ENCODE measurements around the gene NEURL4. TPM values are rescaled to one million over a fixed set of nuclear protein-coding genes. Genes with fewer than 3 reads are reported as not detected.

The NEURL4 gene
- total RNA-seq, 4 donors from 2014 or later: 23.3 to 69.0 (median 53.9) TPM

GRCh38 chr17:7308625-7309433 is 20.3 kb downstream of the NEURL4 start:
- TF ChIP-seq, protein P1, sequence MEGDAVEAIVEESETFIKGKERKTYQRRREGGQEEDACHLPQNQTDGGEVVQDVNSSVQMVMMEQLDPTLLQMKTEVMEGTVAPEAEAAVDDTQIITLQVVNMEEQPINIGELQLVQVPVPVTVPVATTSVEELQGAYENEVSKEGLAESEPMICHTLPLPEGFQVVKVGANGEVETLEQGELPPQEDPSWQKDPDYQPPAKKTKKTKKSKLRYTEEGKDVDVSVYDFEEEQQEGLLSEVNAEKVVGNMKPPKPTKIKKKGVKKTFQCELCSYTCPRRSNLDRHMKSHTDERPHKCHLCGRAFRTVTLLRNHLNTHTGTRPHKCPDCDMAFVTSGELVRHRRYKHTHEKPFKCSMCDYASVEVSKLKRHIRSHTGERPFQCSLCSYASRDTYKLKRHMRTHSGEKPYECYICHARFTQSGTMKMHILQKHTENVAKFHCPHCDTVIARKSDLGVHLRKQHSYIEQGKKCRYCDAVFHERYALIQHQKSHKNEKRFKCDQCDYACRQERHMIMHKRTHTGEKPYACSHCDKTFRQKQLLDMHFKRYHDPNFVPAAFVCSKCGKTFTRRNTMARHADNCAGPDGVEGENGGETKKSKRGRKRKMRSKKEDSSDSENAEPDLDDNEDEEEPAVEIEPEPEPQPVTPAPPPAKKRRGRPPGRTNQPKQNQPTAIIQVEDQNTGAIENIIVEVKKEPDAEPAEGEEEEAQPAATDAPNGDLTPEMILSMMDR (IDR thresholded peaks at IDR 0.05): no peak
- peak; percentile 35 to 62 for TF ChIP-seq POLR2A (IDR thresholded peaks at IDR 0.05)
- DNase-seq: peak; percentile 79 to 90 (median 89)
- H3K27ac ChIP-seq: peak overlapping the region; percentile 97 to 100 (median 100)
- H3K27me3 ChIP-seq: no peaks in the 10 kb centered on the region
- H3K4me1 ChIP-seq: peaks cover 4 to 33% (median 9%) of the 10 kb centered on the region in 4 donors
- H3K9me3 ChIP-seq: no peaks in the 10 kb centered on the region
- H3K4me3 ChIP-seq: peak overlapping the region; percentile 67 to 98 (median 96)
- peaks cover 0 to 41% (median 0%) of the 10 kb centered on the region in 3 donors for H3K36me3 ChIP-seq

DNA sequence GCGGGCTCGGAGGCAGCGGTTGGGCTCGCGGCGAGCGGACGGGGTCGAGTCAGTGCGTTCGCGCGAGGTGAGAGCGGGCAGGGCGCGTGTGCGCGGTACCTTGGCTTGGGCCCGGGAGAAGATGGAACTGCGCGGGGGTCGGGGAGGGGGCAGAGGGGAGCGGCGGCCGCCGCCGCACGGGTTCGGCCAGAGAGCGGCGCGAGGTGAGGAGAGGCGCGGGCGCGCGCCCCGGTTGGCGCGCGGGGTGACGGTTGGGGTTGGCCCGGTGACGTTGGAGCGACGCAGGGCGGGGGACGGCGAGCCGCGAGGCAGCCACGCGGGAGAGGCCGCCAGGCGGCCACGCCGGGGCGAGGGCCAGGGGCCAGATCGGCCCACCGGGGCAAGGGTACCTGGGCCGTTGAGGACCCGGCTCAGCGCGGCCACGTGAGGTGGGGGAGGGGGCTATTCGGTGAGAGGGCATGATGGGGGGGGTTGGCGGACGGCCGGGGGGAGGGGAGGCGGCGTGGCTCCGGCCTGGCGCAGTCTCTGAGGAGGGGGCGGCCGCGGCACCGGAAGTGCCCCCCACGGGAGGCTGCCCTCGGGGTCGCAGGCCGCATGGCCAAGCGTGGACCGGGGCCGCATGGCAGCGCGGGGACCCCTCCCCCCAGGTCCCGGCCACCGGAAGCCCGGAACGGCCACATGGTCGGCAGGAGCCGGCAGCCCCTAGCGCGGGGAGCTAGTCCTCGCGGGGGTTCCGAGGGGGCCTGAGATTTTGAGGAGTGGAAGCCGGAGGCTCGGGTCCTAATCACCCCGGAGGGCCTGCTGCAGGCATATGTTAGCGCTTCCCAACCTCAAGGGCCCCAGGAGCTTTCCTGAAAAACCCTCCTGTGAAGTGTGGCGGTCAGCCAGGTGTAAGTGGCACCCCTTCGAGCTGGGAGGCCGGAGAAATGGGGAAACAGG is 21.2 kb downstream of the NEURL4 start:
- Histone ChIP-seq H3K4me1 (peaks cover 4 to 24% (median 9%) of the 10 kb centered on the region in 4 donors), H3K36me3 (peaks cover 0 to 33% (median 0%) of the 10 kb centered on the region in 3 donors), H3K4me3 (peak overlapping the region; percentile 67 to 98 (median 96)), H3K9me3 (no peaks in the 10 kb centered on the region), H3K27me3 (no peaks in the 10 kb centered on the region), H3K27ac (peak overlapping the region; percentile 97 to 100 (median 100))
- TF ChIP-seq POLR2A (IDR thresholded peaks at IDR 0.05): peak in 1 of 2 donors; percentile 84
- TF ChIP-seq, protein P1 (IDR thresholded peaks at IDR 0.05): peak in 3 of 6 experiments; percentile 10 to 34 (median 19)
- DNase-seq: peak in 2 of 3 donors; percentile 70 to 79

- H3K9me3 ChIP-seq: no peaks in the 10 kb centered on the region
- peak; percentile 88 to 93 for TF ChIP-seq POLR2A (IDR thresholded peaks at IDR 0.05)
- TF ChIP-seq, protein P1 (IDR thresholded peaks at IDR 0.05): no peak
- H3K4me1 ChIP-seq: peaks cover 4 to 20% (median 9%) of the 10 kb centered on the region in 4 donors
- H3K4me3 ChIP-seq: peak within 1 kb of the TSS; percentile 67 to 98 (median 96)
- H3K27ac ChIP-seq: peak within 1 kb of the TSS; percentile 97 to 100 (median 100)
- peaks cover 0 to 24% (median 0%) of the 10 kb centered on the region in 3 donors for H3K36me3 ChIP-seq
- H3K27me3 ChIP-seq: no peaks in the 10 kb centered on the region
- DNase-seq: peak; percentile 99 to 100 (median 100)
Observed at GRCh38 chr17:7306911-7307685, 22.0 kb downstream of the NEURL4 start, which contains the start of gene EIF5A. Gene EIF5A (plus strand): TSS chr17:7307628. CDS start chr17:7309636, 2,008 bp downstream.

GRCh38 chr17:7304179-7304578 is 25.0 kb downstream of the NEURL4 start:
- H3K36me3 ChIP-seq: no peaks in the 10 kb centered on the region
- H3K4me1 ChIP-seq: peaks cover 0 to 7% (median 2%) of the 10 kb centered on the region in 4 donors
- H3K9me3 ChIP-seq: no peaks in the 10 kb centered on the region
- TF ChIP-seq, protein P1 (IDR thresholded peaks at IDR 0.05): no peak
- no peak for TF ChIP-seq POLR2A (IDR thresholded peaks at IDR 0.05)
- DNase-seq: no peak
- H3K4me3 ChIP-seq: no peak overlapping the region
- H3K27ac ChIP-seq: no peak overlapping the region
- no peaks in the 10 kb centered on the region for H3K27me3 ChIP-seq

Data from Peyer's patch (tissue), 4 donors.